Measurements from ENCODE around the gene EMILIN3. TPM values are rescaled to one million over a fixed set of nuclear protein-coding genes. Genes with fewer than 3 reads are reported as not detected.

Gene EMILIN3
- polyA plus RNA-seq, 1 of the 3 experiments (the other 2 are of a cell fraction) = 0.02 TPM

- Histone ChIP-seq H2AFZ (ENCODE audit: low read depth) (no peak overlapping the region), H3K9ac (no peak overlapping the region), H3K36me3 (replicated peaks in 1 of 2; ENCODE audit: control insufficient read depth in 1 of 2, insufficient read depth in 2 of 2, low read length in 1 of 2) (no peaks in the 10 kb centered on the region), H3K4me2 (no peak overlapping the region), H3K27ac (ENCODE audit: low read depth in 2 of 2, low read length in 1 of 2) (no peak overlapping the region), H3K9me3 (no peaks in the 10 kb centered on the region), H3K4me3 (ENCODE audit: low read depth in 2 of 2, low read length in 1 of 2) (no peak overlapping the region), H3K79me2 (ENCODE audit: insufficient read depth) (no peaks in the 10 kb centered on the region), H4K20me1 (ENCODE audit: insufficient read depth) (no peaks in the 10 kb centered on the region), H3K9me2 (no peaks in the 10 kb centered on the region), H3F3A (replicated peaks; ENCODE audit: insufficient read depth) (no peaks in the 10 kb centered on the region), H3K27me3 (ENCODE audit: insufficient read depth) (peaks cover 36% of the 10 kb centered on the region), H3K4me1 (ENCODE audit: control insufficient read depth in 1 of 2, insufficient read depth in 2 of 2, low read depth in 1 of 2, low read length in 1 of 2) (peaks cover 0 to 13% of the 10 kb centered on the region in 2 experiments; a peak in 1 of 4 replicates)
- POLR2A ChIA-PET = no interaction called here
- 45% methylated on average over 6 of the region's 13 CpGs for WGBS (ENCODE audit: low lambda C conversion rate)
- DNase-seq = no peak
- TF ChIP-seq REST (IDR thresholded peaks at IDR 0.05; ENCODE audit: low read depth, low read length) (no peak), ELF1 (IDR thresholded peaks at IDR 0.05) (no peak), YY1 (IDR thresholded peaks at IDR 0.05; ENCODE audit: low read depth) (no peak)
- CTCF ChIA-PET = interaction anchor here (8.1 kb wide), 1 partner anchor 24 kb away, joined by 55 read pairs; the partner anchor contains the start of gene LPIN3
Observed at GRCh38 chr20:41364236-41364855, 2.3 kb downstream of the EMILIN3 start.

GRCh38 chr20:41363601-41364000 is 3.0 kb downstream of the EMILIN3 start:
- no peaks in the 10 kb centered on the region for H4K20me1 ChIP-seq (ENCODE audit: insufficient read depth)
- DNase-seq = no peak
- H3K4me1 ChIP-seq (ENCODE audit: control insufficient read depth in 1 of 2, insufficient read depth in 2 of 2, low read depth in 1 of 2, low read length in 1 of 2) = peaks cover 0 to 13% of the 10 kb centered on the region in 2 experiments; a peak in 1 of 4 replicates
- POLR2A ChIA-PET = no interaction called here
- no peak overlapping the region for H3K9ac ChIP-seq
- no peaks in the 10 kb centered on the region for H3K9me2 ChIP-seq
- H3K27ac ChIP-seq (ENCODE audit: low read depth in 2 of 2, low read length in 1 of 2) = no peak overlapping the region
- H3K79me2 ChIP-seq (ENCODE audit: insufficient read depth) = no peaks in the 10 kb centered on the region
- no peak overlapping the region for H2AFZ ChIP-seq (ENCODE audit: low read depth)
- TF ChIP-seq FOSL2 (IDR thresholded peaks at IDR 0.05; ENCODE audit: borderline replicate concordance, low read depth) (no peak), RAD21 (IDR thresholded peaks at IDR 0.05; ENCODE audit: low read length) (no peak), CHD2 (IDR thresholded peaks at IDR 0.05; ENCODE audit: low read length, partially characterized antibody) (no peak), ELF1 (IDR thresholded peaks at IDR 0.05) (no peak), NRF1 (IDR thresholded peaks at IDR 0.05; ENCODE audit: low read depth, low read length) (no peak), JUND (IDR thresholded peaks at IDR 0.05) (no peak)
- H3K4me3 ChIP-seq (ENCODE audit: low read depth in 2 of 2, low read length in 1 of 2) = no peak overlapping the region
- H3K36me3 ChIP-seq (replicated peaks in 1 of 2; ENCODE audit: control insufficient read depth in 1 of 2, insufficient read depth in 2 of 2, low read length in 1 of 2) = no peaks in the 10 kb centered on the region
- H3F3A ChIP-seq (replicated peaks; ENCODE audit: insufficient read depth) = no peaks in the 10 kb centered on the region
- 31% methylated on average over 2 of the region's 7 CpGs for WGBS (ENCODE audit: low lambda C conversion rate)
- peaks cover 31% of the 10 kb centered on the region for H3K27me3 ChIP-seq (ENCODE audit: insufficient read depth)
- no peaks in the 10 kb centered on the region for H3K9me3 ChIP-seq
- CTCF ChIA-PET = interaction anchor here (8.1 kb wide), 1 partner anchor 24 kb away, joined by 55 read pairs; the partner anchor contains the start of gene LPIN3
- H3K4me2 ChIP-seq = no peak overlapping the region
